Fibroblast of mammary gland (primary cell): ENCODE data around the gene GGA3.

Source experiments
- DNase-seq: peaks from one replicate; pipeline ENCODE4 v3.0.0-alpha.2; 2010; ENCODE audit warnings: low read depth
- H3K4me3 ChIP-seq: 2 replicates; pipeline ENCODE4 v1.5.1; 2011; ENCODE audit warnings: low read depth, mild to moderate bottlenecking, low read length, moderate library complexity; ENCODE audit not compliant: control insufficient read depth
- CTCF ChIP-seq: conservative IDR thresholded peaks from 2 replicates; pipeline ENCODE4 v1.5.1; 2011; ENCODE audit warnings: low read depth, low read length, inconsistent platforms; ENCODE audit not compliant: control insufficient read depth, insufficient read depth

GGA3 gene

DNA sequence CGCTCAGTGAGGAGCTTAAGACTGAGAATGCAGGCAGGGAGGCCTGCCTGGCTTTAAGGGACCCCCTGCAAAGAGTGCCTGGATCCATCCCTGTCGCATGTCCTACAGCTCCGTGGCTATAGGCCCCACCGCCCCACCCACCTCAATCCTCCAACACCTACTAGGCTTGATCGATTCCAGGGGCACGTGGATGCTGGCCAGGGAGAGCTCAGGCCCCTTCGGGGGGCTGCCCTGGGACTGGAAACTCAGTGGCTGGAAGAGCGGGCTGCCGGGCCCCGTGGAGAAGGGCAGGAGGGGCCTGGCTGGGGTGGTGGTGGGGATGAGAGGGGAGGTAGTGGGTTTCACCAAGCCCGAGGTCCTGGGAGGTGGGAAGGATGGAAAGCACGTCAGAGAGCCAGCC, 22.2 kb downstream of the GGA3 start:
- no peak overlapping the region for H3K4me3 ChIP-seq
- no peak for DNase-seq
- no peak for TF ChIP-seq CTCF

DNA sequence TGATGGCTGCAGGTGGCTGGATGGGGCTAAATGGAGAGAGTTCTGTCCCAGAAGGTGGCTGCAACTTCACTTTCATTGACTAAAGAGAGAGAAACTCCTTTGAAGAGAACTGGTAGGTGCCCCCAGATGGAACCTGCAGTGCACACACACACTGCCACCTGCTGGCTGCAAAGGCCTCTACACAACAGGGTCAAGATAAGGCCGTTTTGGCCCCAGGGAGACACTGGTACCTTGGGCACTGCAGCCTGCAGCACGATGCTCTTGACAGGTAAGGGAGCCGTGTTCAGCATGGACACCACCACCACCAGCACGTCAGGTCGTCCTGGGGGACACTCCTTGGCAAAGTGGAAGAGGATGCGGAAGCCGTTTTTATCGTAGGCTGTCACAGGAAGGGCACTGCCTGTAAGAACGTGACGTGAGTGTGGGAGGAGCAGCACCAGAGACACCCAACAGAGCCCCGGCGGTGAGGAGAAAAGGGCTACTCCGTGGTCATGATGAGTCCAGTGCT, 22.7 kb downstream of the GGA3 start:
- TF ChIP-seq CTCF, result peak; percentile 88
- H3K4me3 ChIP-seq, result no peak overlapping the region
- DNase-seq, result peak; percentile 74

DNA sequence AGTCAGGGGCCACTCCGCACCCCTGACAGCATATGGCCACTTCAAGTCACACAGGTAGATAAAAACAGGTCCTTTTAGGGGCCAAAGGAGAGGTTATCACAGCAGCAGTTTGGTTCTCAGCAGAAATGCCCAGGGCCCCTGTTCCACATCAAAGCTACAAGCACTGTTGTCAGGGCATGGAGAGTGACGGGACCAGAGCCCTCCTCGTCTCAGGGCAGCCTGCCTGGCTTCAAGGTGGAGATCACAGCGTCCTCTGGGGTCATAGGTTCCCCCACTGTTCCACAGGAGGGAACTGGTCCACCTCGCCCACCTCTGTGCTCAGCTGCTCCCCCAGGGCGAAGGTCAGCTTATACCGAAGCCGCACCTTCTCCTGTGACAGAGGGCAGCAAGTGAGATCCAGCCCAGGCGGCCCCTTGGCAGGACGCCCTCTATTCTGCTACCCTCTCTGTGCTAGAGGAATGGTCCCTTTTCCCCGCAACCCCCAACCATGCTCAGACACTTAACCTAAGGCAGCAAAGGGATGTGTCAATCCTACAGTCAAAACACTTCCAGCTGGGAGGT, 23.3 kb downstream of the GGA3 start:
- H3K4me3 ChIP-seq, result no peak overlapping the region
- no peak for TF ChIP-seq CTCF
- DNase-seq, result no peak

- no peak for TF ChIP-seq CTCF
- peak; percentile 11 for DNase-seq
- no peak overlapping the region for H3K4me3 ChIP-seq
These were observed 24.0 kb downstream of the GGA3 start for GRCh38 chr17:75237100-75238014.

GRCh38 chr17:75232786-75233185, 28.6 kb downstream of the GGA3 start:
- H3K4me3 ChIP-seq, result no peak overlapping the region
- no peak for DNase-seq
- no peak for TF ChIP-seq CTCF

DNA sequence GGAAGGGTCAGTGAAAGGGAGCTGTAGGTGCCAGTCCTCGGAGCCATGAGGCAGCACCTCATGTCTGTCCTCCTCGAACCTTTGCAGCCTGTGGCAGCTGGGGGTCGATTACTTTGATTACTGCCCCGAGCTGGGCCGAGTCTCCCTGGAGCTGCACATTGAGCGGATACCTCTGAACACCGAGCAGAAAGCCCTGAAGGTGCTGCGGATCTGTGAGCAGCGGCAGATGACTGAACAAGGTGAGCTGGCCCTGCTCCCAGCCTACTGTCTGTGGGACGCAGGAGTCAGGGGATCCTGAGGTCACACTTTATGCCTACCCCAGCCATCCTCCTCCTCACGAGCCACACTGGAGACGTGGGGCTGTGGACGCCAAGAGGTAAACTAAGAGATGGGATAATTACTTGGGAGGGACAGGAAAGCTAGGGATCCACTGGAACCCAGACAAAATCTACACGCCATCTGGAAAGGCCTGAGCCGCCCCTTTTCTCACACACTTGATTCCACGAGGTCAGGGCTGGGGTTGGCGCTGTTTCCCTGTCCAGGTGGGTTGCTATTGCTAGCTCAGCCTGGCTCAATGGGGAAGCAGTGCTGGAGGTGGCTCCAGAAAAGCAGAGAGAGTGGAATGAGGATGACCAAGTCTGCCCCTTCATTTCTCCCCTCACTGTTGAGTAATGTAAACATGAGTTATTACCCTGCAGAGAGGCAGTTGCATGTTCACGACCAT, 29.5 kb downstream of the GGA3 start:
- no peak for TF ChIP-seq CTCF
- DNase-seq, result no peak
- no peak overlapping the region for H3K4me3 ChIP-seq
